ENCODE measurements around the gene GPANK1. TPM values are rescaled to one million over a fixed set of nuclear protein-coding genes. Genes with fewer than 3 reads are reported as not detected.
A peak's percentile ranks its signal among the peaks of the same experiment; 100 is the strongest.

The GPANK1 gene
- total RNA-seq = 15.4 TPM
- long read RNA-seq, partial matches to known transcripts = 19 of 26 reads
- long read RNA-seq, other reads (novel, unspliced or antisense) = 0 of 26 reads

GRCh38 chr6:31664790-31665500 is at the start of gene GPANK1:
Gene GPANK1 (minus strand): TSS chr6:31664997. CDS start chr6:31664478, 519 bp downstream.
- H3K9me3 ChIP-seq = no peaks in the 10 kb centered on the region
- H3K27me3 ChIP-seq (ENCODE audit: low read depth) = no peaks in the 10 kb centered on the region
- ATAC-seq (peak; percentile 79 to 83), DNase-seq (peak; percentile 94)
- peaks cover 52% of the 10 kb centered on the region for H3K36me3 ChIP-seq
- H3K4me3 ChIP-seq = peak within 1 kb of the TSS; percentile 78
- intact Hi-C loops (cut with DNase I) = no loop called here
- peaks cover 51% of the 10 kb centered on the region for H3K4me1 ChIP-seq
- TF ChIP-seq CTCF (IDR thresholded peaks at IDR 0.05) = no peak
- peak within 1 kb of the TSS; percentile 91 for H3K27ac ChIP-seq

- DNase-seq = no peak
- Histone ChIP-seq H3K27ac (no peak overlapping the region), H3K9me3 (no peaks in the 10 kb centered on the region), H3K4me3 (no peak overlapping the region), H3K27me3 (ENCODE audit: low read depth) (no peaks in the 10 kb centered on the region), H3K4me1 (peaks cover 7% of the 10 kb centered on the region), H3K36me3 (no peaks in the 10 kb centered on the region)
- no peak for TF ChIP-seq CTCF (IDR thresholded peaks at IDR 0.05)
- no peak for ATAC-seq
- intact Hi-C loops (cut with DNase I) = no loop called here
Measured at GRCh38 chr6:31713991-31714684, 49.3 kb upstream of the GPANK1 start.

- TF ChIP-seq CTCF (IDR thresholded peaks at IDR 0.05) = no peak
- Histone ChIP-seq H3K4me1 (peaks cover 7% of the 10 kb centered on the region), H3K9me3 (no peaks in the 10 kb centered on the region)
Measured at GRCh38 chr6:31713465-31713864, 48.7 kb upstream of the GPANK1 start.

GRCh38 chr6:31712296-31712695 is 47.5 kb upstream of the GPANK1 start:
- H3K4me1 ChIP-seq = peaks cover 7% of the 10 kb centered on the region
- ATAC-seq = peak; percentile 45 to 47
- intact Hi-C loops (cut with DNase I) = no loop called here
- no peaks in the 10 kb centered on the region for H3K36me3 ChIP-seq
- no peaks in the 10 kb centered on the region for H3K9me3 ChIP-seq
- no peaks in the 10 kb centered on the region for H3K27me3 ChIP-seq (ENCODE audit: low read depth)
- no peak for DNase-seq
- H3K27ac ChIP-seq = no peak overlapping the region
- no peak for TF ChIP-seq CTCF (IDR thresholded peaks at IDR 0.05)
- H3K4me3 ChIP-seq = no peak overlapping the region

More at GRCh38 chr6:31713465-31713864, 48.7 kb upstream of the GPANK1 start:
- Histone ChIP-seq H3K27ac (no peak overlapping the region), H3K36me3 (no peaks in the 10 kb centered on the region), H3K27me3 (ENCODE audit: low read depth) (no peaks in the 10 kb centered on the region), H3K4me3 (no peak overlapping the region)
- no peak for ATAC-seq
- intact Hi-C loops (cut with DNase I) = no loop called here
- no peak for DNase-seq

GRCh38 chr6:31711233-31711632 is 46.4 kb upstream of the GPANK1 start:
- no peaks in the 10 kb centered on the region for H3K36me3 ChIP-seq
- DNase-seq (no peak), ATAC-seq (peak; percentile 41 to 44)
- H3K27me3 ChIP-seq (ENCODE audit: low read depth) = no peaks in the 10 kb centered on the region
- H3K4me3 ChIP-seq = no peak overlapping the region
- no peak overlapping the region for H3K27ac ChIP-seq
- intact Hi-C loops (cut with DNase I) = no loop called here
- no peak for TF ChIP-seq CTCF (IDR thresholded peaks at IDR 0.05)
- no peaks in the 10 kb centered on the region for H3K9me3 ChIP-seq
- H3K4me1 ChIP-seq = peaks cover 7% of the 10 kb centered on the region

Data from lower lobe of right lung (tissue), 2 donors.